Measurements from ENCODE around the gene MOXD1. TPM values are rescaled to one million over a fixed set of nuclear protein-coding genes. Genes with fewer than 3 reads are reported as not detected.

MOXD1 gene
- total RNA-seq, 1 donor from 2014 or later = 0.75 TPM

GRCh38 chr6:132399376-132400074 lies 1.8 kb downstream of the MOXD1 start:
- no peak overlapping the region for H3K4me3 ChIP-seq
- peaks cover 0 to 10% of the 10 kb centered on the region in 2 donors for H3K9me3 ChIP-seq
- TF ChIP-seq CTCF (IDR thresholded peaks at IDR 0.05) = no peak
- intact Hi-C loops (cut with DNase I) = no loop called here
- DNase-seq (ENCODE audit: low spot score in 2 of 2) = no peak
- peaks cover 0 to 3% of the 10 kb centered on the region in 2 donors for H3K4me1 ChIP-seq
- no peaks in the 10 kb centered on the region for H3K27me3 ChIP-seq
- H3K36me3 ChIP-seq = no peaks in the 10 kb centered on the region
- no peak overlapping the region for H3K27ac ChIP-seq

GRCh38 chr6:132395015-132395597 lies 6.2 kb downstream of the MOXD1 start:
- no peak for DNase-seq (ENCODE audit: low spot score in 2 of 2)
- H3K4me3 ChIP-seq = no peak overlapping the region
- peaks cover 0 to 20% of the 10 kb centered on the region in 2 donors for H3K9me3 ChIP-seq
- H3K27me3 ChIP-seq = no peaks in the 10 kb centered on the region
- TF ChIP-seq CTCF (IDR thresholded peaks at IDR 0.05) = no peak
- intact Hi-C loops (cut with DNase I) = no loop called here
- H3K4me1 ChIP-seq = no peaks in the 10 kb centered on the region
- H3K27ac ChIP-seq = no peak overlapping the region
- H3K36me3 ChIP-seq = no peaks in the 10 kb centered on the region

GRCh38 chr6:132392792-132393191 lies 8.5 kb downstream of the MOXD1 start:
- TF ChIP-seq CTCF (IDR thresholded peaks at IDR 0.05) = no peak
- Histone ChIP-seq H3K27ac (no peak overlapping the region), H3K9me3 (peaks cover 0 to 20% of the 10 kb centered on the region in 2 donors), H3K4me1 (no peaks in the 10 kb centered on the region), H3K36me3 (no peaks in the 10 kb centered on the region), H3K4me3 (no peak overlapping the region), H3K27me3 (no peaks in the 10 kb centered on the region)
- no peak for DNase-seq (ENCODE audit: low spot score in 2 of 2)
- intact Hi-C loops (cut with DNase I) = no loop called here

DNA sequence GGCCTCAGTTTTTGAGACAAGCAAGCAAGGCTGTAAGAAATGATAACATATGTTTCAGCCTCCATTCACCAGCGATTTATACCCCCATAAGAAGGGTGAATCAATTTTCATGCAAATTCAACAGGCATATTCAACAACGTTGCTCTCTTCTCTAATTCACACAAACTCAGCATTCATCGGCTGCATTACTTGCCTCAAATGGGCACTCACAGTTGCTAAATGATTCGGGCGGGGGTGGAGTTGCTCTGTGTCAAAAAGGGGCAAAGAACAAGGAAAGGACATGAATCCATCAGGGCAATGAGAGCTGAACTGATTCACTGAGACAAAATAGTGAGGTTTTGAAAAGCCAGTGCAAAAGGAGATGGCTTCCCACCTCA lies 9.0 kb downstream of the MOXD1 start:
- no peak for DNase-seq (ENCODE audit: low spot score in 2 of 2)
- H3K27me3 ChIP-seq = no peaks in the 10 kb centered on the region
- H3K4me3 ChIP-seq = no peak overlapping the region
- no peaks in the 10 kb centered on the region for H3K36me3 ChIP-seq
- H3K27ac ChIP-seq = no peak overlapping the region
- TF ChIP-seq CTCF (IDR thresholded peaks at IDR 0.05) = no peak
- H3K4me1 ChIP-seq = no peaks in the 10 kb centered on the region
- peaks cover 0 to 20% of the 10 kb centered on the region in 2 donors for H3K9me3 ChIP-seq
- intact Hi-C loops (cut with DNase I) = no loop called here

GRCh38 chr6:132391391-132392269 lies 9.6 kb downstream of the MOXD1 start:
- no peak overlapping the region for H3K4me3 ChIP-seq
- H3K4me1 ChIP-seq = no peaks in the 10 kb centered on the region
- TF ChIP-seq CTCF (IDR thresholded peaks at IDR 0.05) = no peak
- intact Hi-C loops (cut with DNase I) = no loop called here
- no peaks in the 10 kb centered on the region for H3K36me3 ChIP-seq
- no peak for DNase-seq (ENCODE audit: low spot score in 2 of 2)
- no peaks in the 10 kb centered on the region for H3K27me3 ChIP-seq
- no peak overlapping the region for H3K27ac ChIP-seq
- H3K9me3 ChIP-seq = peaks cover 0 to 20% of the 10 kb centered on the region in 2 donors
